ENCODE results near the gene TMC1.

TMC1 gene

DNA sequence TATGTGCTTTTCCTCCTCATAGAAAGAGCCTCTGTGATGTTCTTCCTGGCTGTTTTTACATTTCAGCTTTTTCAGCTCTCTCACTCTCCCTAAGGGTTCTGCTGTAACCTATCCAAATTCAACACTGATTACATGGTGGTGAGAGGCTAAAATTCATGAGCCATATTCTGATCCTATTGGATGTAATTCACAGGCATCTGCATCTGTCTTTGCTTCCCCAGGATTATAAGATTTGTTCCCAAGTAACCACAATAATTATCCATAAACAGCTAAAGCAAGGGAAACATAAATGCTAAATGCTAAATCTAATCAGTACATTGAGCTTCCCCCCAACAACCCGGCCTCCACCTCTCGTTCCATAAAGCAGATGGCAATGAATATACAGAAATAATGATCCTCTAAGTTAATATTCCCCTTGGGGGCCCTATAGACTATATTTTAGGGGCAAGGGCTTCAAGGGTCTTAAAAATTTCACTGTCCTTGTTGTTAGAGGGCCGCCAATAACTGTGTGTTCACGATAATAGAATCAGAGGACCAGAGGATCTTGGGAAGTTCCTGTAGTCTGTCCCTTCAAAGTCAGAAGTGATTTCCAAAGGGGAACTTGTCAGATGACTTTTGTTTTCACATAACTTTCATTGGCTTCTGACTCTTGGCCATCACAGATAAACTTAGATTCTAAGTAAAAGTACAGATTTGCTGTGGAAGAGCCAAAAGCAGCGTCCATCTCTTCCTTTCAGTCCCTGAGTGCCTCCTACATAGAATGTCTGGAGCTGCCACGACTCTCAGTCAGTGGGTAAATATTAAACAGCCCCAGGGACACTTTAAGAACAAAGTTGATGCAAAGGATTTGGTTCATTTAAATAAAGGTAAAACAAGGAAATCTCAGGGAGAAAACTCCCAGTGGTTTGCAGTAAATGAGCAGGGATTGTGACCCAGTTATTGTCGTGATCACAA, 305.9 kb downstream of the TMC1 start:
- no peak for TF ChIP-seq ZNF565 (CRISPR knock-in tag; conservative IDR thresholded peaks at IDR 0.05; ENCODE audit: low read depth)
- no peak for TF ChIP-seq PPARA (CRISPR knock-in tag; IDR thresholded peaks at IDR 0.05; ENCODE audit: borderline replicate concordance)
- TF ChIP-seq ESRRG (CRISPR knock-in tag; IDR thresholded peaks at IDR 0.05) = no peak
- TF ChIP-seq, protein P1, sequence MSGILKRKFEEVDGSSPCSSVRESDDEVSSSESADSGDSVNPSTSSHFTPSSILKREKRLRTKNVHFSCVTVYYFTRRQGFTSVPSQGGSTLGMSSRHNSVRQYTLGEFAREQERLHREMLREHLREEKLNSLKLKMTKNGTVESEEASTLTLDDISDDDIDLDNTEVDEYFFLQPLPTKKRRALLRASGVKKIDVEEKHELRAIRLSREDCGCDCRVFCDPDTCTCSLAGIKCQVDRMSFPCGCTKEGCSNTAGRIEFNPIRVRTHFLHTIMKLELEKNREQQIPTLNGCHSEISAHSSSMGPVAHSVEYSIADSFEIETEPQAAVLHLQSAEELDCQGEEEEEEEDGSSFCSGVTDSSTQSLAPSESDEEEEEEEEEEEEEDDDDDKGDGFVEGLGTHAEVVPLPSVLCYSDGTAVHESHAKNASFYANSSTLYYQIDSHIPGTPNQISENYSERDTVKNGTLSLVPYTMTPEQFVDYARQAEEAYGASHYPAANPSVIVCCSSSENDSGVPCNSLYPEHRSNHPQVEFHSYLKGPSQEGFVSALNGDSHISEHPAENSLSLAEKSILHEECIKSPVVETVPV (CRISPR knock-in tag; IDR thresholded peaks at IDR 0.05) = no peak
- no peak for TF ChIP-seq ZNF70 (CRISPR knock-in tag; IDR thresholded peaks at IDR 0.05)
- TF ChIP-seq, protein P2, sequence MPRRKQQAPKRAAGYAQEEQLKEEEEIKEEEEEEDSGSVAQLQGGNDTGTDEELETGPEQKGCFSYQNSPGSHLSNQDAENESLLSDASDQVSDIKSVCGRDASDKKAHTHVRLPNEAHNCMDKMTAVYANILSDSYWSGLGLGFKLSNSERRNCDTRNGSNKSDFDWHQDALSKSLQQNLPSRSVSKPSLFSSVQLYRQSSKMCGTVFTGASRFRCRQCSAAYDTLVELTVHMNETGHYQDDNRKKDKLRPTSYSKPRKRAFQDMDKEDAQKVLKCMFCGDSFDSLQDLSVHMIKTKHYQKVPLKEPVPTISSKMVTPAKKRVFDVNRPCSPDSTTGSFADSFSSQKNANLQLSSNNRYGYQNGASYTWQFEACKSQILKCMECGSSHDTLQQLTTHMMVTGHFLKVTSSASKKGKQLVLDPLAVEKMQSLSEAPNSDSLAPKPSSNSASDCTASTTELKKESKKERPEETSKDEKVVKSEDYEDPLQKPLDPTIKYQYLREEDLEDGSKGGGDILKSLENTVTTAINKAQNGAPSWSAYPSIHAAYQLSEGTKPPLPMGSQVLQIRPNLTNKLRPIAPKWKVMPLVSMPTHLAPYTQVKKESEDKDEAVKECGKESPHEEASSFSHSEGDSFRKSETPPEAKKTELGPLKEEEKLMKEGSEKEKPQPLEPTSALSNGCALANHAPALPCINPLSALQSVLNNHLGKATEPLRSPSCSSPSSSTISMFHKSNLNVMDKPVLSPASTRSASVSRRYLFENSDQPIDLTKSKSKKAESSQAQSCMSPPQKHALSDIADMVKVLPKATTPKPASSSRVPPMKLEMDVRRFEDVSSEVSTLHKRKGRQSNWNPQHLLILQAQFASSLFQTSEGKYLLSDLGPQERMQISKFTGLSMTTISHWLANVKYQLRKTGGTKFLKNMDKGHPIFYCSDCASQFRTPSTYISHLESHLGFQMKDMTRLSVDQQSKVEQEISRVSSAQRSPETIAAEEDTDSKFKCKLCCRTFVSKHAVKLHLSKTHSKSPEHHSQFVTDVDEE (CRISPR knock-in tag; IDR thresholded peaks at IDR 0.05) = no peak
- TF ChIP-seq GLIS3 (CRISPR knock-in tag; IDR thresholded peaks at IDR 0.05) = no peak
- TF ChIP-seq ARNTL (CRISPR knock-in tag; IDR thresholded peaks at IDR 0.05; ENCODE audit: borderline replicate concordance, low read depth) = no peak
- no peak for TF ChIP-seq ISL1 (CRISPR knock-in tag; IDR thresholded peaks at IDR 0.05)
- TF ChIP-seq OSR1 (CRISPR knock-in tag; IDR thresholded peaks at IDR 0.05) = no peak
- TF ChIP-seq ZNF8 (CRISPR knock-in tag; IDR thresholded peaks at IDR 0.05) = no peak
- ATAC-seq = no peak

DNA sequence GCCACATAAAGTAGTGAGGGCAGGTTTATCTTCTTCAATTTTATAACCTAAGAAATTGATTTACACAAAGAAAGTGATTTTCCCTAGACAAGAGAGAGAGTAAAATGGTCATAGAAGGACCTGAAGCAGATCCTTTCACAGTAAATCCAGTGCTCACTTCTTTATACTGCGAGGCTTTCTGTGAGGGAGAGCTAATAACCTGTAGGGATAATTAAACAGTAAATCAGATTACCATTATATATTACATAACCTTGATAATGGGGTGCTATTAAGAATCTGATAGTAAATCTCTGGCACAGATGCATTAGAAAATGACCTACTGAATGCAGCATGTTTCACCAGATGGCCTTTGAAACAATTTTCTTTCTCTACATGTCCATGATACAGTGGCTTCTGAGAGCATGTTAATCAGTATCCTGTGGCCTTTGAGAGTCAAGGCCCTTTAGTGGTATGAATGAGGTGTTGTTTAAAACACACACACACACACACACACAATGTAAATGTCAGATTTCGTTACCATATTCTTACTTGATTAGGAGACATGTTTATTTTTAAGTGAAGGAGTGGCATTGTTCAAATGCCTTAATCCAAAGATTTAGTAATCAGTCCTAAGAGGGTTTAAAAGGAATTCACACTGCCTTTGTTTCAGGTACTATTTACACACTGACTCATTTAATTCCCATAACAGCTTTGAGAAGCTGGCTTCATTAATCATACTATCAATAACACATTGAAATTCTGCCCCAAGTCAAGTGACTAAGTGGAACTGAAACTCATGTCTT, 306.7 kb downstream of the TMC1 start:
- no peak for ATAC-seq
- TF ChIP-seq RARB (CRISPR knock-in tag; IDR thresholded peaks at IDR 0.05) = no peak
- TF ChIP-seq, protein P2 (CRISPR knock-in tag; IDR thresholded peaks at IDR 0.05) = no peak
- no peak for TF ChIP-seq BACH2 (CRISPR knock-in tag; IDR thresholded peaks at IDR 0.05; ENCODE audit: borderline replicate concordance)
- no peak for TF ChIP-seq ZFP30 (CRISPR knock-in tag; IDR thresholded peaks at IDR 0.05)
- no peak for TF ChIP-seq CSDC2 (CRISPR knock-in tag; IDR thresholded peaks at IDR 0.05)
- TF ChIP-seq TOX (CRISPR knock-in tag; IDR thresholded peaks at IDR 0.05; ENCODE audit: borderline replicate concordance) = no peak

DNA sequence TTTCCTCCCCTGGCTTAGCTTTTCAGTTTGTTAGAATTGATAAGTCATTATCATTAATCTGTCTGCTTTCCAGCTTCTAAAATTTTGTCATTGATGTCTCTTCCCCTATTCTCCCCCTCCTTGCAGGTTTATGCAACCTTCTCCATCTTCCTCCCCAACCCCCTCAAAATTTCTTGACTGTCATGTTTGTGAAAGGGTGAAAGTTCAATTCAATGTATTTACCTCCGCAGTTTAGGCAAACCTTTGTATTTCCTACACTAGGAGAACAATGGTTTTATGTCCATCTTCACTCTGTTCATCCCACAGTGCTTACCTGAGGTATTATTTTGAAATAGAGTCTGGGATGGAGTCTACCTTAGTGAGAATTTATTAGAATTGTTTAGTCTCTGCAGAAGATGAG, 313.6 kb downstream of the TMC1 start:
- TF ChIP-seq, protein P2 (CRISPR knock-in tag; IDR thresholded peaks at IDR 0.05) = no peak
- TF ChIP-seq ZFP3 (CRISPR knock-in tag; IDR thresholded peaks at IDR 0.05) (no peak), CSDC2 (CRISPR knock-in tag; IDR thresholded peaks at IDR 0.05) (no peak), POU6F1 (CRISPR knock-in tag; IDR thresholded peaks at IDR 0.05; ENCODE audit: borderline replicate concordance, low read depth) (no peak), ARNTL (CRISPR knock-in tag; IDR thresholded peaks at IDR 0.05; ENCODE audit: borderline replicate concordance, low read depth) (no peak), ZFP30 (CRISPR knock-in tag; IDR thresholded peaks at IDR 0.05) (no peak), ZNF565 (CRISPR knock-in tag; conservative IDR thresholded peaks at IDR 0.05; ENCODE audit: low read depth) (no peak), OSR1 (CRISPR knock-in tag; IDR thresholded peaks at IDR 0.05) (no peak), BACH2 (CRISPR knock-in tag; IDR thresholded peaks at IDR 0.05; ENCODE audit: borderline replicate concordance) (no peak), ESRRG (CRISPR knock-in tag; IDR thresholded peaks at IDR 0.05) (no peak), ISL1 (CRISPR knock-in tag; IDR thresholded peaks at IDR 0.05) (no peak), RARB (CRISPR knock-in tag; IDR thresholded peaks at IDR 0.05) (no peak), ZNF8 (CRISPR knock-in tag; IDR thresholded peaks at IDR 0.05) (no peak), TOX (CRISPR knock-in tag; IDR thresholded peaks at IDR 0.05; ENCODE audit: borderline replicate concordance) (no peak), SNAI2 (CRISPR knock-in tag; IDR thresholded peaks at IDR 0.05) (no peak)
- TF ChIP-seq, protein P3, sequence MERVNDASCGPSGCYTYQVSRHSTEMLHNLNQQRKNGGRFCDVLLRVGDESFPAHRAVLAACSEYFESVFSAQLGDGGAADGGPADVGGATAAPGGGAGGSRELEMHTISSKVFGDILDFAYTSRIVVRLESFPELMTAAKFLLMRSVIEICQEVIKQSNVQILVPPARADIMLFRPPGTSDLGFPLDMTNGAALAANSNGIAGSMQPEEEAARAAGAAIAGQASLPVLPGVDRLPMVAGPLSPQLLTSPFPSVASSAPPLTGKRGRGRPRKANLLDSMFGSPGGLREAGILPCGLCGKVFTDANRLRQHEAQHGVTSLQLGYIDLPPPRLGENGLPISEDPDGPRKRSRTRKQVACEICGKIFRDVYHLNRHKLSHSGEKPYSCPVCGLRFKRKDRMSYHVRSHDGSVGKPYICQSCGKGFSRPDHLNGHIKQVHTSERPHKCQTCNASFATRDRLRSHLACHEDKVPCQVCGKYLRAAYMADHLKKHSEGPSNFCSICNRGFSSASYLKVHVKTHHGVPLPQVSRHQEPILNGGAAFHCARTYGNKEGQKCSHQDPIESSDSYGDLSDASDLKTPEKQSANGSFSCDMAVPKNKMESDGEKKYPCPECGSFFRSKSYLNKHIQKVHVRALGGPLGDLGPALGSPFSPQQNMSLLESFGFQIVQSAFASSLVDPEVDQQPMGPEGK (CRISPR knock-in tag; IDR thresholded peaks at IDR 0.05; ENCODE audit: borderline replicate concordance) = no peak
- no peak for ATAC-seq

All from SK-N-SH treated with all-trans-retinoic acid at 6 μM for 48 hours (cell line).